ENCODE results near the gene FRMD4A. TPM values are rescaled to one million over a fixed set of nuclear protein-coding genes. Genes with fewer than 3 reads are reported as not detected.

The FRMD4A gene
- total and polyA plus RNA-seq, 10 of the 15 experiments (the other 5 are each of a cell fraction or from before 2014, with no cell fraction given): 17.8 to 75.2 (median 39.1) TPM

GRCh38 chr10:13751191-13751764, 579.4 kb downstream of the FRMD4A start (continued):
- TF ChIP-seq EED (IDR thresholded peaks at IDR 0.05; ENCODE audit: low read depth) (peak; percentile 46; the same call in 1 of the 2 replicates), IKZF2 (IDR thresholded peaks at IDR 0.05) (peak in 1 of 2 experiments; percentile 53; a peak in 3 of 4 replicates), DPF2 (IDR thresholded peaks at IDR 0.05) (peak; percentile 50; the same call in 1 of the 2 replicates), ETV6 (conservative IDR thresholded peaks at IDR 0.05 in 1 of 2, IDR thresholded peaks at IDR 0.05 in 1 of 2; ENCODE audit: borderline replicate concordance in 1 of 2, low read depth in 1 of 2) (peak in 1 of 2 experiments; percentile 12; a peak in 1 of 4 replicates), BHLHE40 (IDR thresholded peaks at IDR 0.05; ENCODE audit: borderline replicate concordance in 1 of 2, low read depth in 2 of 2, low read length in 1 of 2) (peak in 1 of 2 experiments; percentile 5; a peak in 1 of 4 replicates), ZNF274 (IDR thresholded peaks at IDR 0.05; ENCODE audit: insufficient read depth, insufficient read length) (no peak), KAT2A (conservative IDR thresholded peaks at IDR 0.05; ENCODE audit: control insufficient read depth, low read depth, low read length) (no peak), SMARCA5 (IDR thresholded peaks at IDR 0.05) (no peak; the same call in 1 of the 2 replicates), USF2 (IDR thresholded peaks at IDR 0.05; ENCODE audit: borderline replicate concordance, low read depth, low read length) (no peak), IRF4 (IDR thresholded peaks at IDR 0.05; ENCODE audit: low read depth, low read length) (no peak), ASH2L (IDR thresholded peaks at IDR 0.05; ENCODE audit: borderline replicate concordance, low read depth) (no peak), BMI1 (IDR thresholded peaks at IDR 0.05; ENCODE audit: borderline replicate concordance) (no peak), LARP7 (IDR thresholded peaks at IDR 0.05) (no peak), MEF2A (IDR thresholded peaks at IDR 0.05; ENCODE audit: insufficient read depth, low read depth, low read length) (no peak), RB1 (IDR thresholded peaks at IDR 0.05; ENCODE audit: borderline replicate concordance) (no peak)
- TF ChIP-seq, protein P1, sequence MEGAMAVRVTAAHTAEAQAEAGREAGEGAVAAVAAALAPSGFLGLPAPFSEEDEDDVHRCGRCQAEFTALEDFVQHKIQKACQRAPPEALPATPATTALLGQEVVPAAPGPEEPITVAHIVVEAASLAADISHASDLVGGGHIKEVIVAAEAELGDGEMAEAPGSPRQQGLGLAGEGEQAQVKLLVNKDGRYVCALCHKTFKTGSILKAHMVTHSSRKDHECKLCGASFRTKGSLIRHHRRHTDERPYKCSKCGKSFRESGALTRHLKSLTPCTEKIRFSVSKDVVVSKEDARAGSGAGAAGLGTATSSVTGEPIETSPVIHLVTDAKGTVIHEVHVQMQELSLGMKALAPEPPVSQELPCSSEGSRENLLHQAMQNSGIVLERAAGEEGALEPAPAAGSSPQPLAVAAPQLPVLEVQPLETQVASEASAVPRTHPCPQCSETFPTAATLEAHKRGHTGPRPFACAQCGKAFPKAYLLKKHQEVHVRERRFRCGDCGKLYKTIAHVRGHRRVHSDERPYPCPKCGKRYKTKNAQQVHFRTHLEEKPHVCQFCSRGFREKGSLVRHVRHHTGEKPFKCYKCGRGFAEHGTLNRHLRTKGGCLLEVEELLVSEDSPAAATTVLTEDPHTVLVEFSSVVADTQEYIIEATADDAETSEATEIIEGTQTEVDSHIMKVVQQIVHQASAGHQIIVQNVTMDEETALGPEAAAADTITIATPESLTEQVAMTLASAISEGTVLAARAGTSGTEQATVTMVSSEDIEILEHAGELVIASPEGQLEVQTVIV (IDR thresholded peaks at IDR 0.05; ENCODE audit: borderline replicate concordance, partially characterized antibody): no peak
- TF ChIP-seq, protein P2, sequence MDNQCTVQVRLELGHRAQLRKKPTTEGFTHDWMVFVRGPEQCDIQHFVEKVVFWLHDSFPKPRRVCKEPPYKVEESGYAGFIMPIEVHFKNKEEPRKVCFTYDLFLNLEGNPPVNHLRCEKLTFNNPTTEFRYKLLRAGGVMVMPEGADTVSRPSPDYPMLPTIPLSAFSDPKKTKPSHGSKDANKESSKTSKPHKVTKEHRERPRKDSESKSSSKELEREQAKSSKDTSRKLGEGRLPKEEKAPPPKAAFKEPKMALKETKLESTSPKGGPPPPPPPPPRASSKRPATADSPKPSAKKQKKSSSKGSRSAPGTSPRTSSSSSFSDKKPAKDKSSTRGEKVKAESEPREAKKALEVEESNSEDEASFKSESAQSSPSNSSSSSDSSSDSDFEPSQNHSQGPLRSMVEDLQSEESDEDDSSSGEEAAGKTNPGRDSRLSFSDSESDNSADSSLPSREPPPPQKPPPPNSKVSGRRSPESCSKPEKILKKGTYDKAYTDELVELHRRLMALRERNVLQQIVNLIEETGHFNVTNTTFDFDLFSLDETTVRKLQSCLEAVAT (IDR thresholded peaks at IDR 0.05): 0 out of 2 replicates have a peak, but pooled peaks have one; percentile 15

Measured in GM12878 (cell line).